DND-41 (cell line): ENCODE results near the gene ASB1.

Source experiments
- CTCF ChIP-seq: IDR thresholded peaks from 2 replicates; pipeline ENCODE4 v1.5.1; 2012; ENCODE audit warnings: borderline replicate concordance, low read length, moderate library complexity, mild to moderate bottlenecking; ENCODE audit not compliant: poor library complexity, severe bottlenecking; ENCODE audit errors: extremely low read depth
- EZH2 ChIP-seq: IDR thresholded peaks from 3 replicates; pipeline ENCODE4 v1.6.1; 2012; ENCODE audit warnings: borderline replicate concordance, low read depth, mild to moderate bottlenecking, moderate library complexity, low read length, inconsistent platforms; ENCODE audit not compliant: severe bottlenecking

- TF ChIP-seq CTCF, result no peak
- no peak for TF ChIP-seq EZH2
Measured at GRCh38 chr2:238420442-238420841, 6.3 kb upstream of the ASB1 start.
